ENCODE measurements around the gene ASCC3.

DNA sequence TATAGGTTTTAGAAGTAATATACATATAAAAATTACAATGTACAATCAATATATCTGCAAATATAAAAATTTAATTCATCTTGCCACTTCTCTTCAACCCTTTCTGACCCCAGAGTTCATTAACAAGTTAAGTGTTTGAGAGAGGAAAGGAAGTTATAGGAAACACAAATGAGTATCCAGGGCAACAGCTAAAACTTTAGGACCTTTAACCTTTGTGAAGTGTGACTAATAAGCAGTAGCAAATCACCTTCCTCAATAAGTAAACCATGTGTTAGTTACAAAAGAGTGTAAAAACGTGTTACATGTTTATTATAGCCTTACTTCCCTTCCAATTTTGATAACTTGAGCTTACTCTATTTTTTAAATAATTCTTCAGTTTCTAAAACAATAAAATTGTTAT lies 343.0 kb downstream of the ASCC3 start:
- TF ChIP-seq, protein P1, sequence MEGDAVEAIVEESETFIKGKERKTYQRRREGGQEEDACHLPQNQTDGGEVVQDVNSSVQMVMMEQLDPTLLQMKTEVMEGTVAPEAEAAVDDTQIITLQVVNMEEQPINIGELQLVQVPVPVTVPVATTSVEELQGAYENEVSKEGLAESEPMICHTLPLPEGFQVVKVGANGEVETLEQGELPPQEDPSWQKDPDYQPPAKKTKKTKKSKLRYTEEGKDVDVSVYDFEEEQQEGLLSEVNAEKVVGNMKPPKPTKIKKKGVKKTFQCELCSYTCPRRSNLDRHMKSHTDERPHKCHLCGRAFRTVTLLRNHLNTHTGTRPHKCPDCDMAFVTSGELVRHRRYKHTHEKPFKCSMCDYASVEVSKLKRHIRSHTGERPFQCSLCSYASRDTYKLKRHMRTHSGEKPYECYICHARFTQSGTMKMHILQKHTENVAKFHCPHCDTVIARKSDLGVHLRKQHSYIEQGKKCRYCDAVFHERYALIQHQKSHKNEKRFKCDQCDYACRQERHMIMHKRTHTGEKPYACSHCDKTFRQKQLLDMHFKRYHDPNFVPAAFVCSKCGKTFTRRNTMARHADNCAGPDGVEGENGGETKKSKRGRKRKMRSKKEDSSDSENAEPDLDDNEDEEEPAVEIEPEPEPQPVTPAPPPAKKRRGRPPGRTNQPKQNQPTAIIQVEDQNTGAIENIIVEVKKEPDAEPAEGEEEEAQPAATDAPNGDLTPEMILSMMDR (IDR thresholded peaks at IDR 0.05) = no peak
- no peak for TF ChIP-seq POLR2A (IDR thresholded peaks at IDR 0.05)

Measured in testis (tissue), 2 donors.